ENCODE results near the gene CYTH3. TPM values are rescaled to one million over a fixed set of nuclear protein-coding genes. Genes with fewer than 3 reads are reported as not detected.

Gene CYTH3
- total RNA-seq, 1 experiment from 2014 or later = 73.4 TPM

DNA sequence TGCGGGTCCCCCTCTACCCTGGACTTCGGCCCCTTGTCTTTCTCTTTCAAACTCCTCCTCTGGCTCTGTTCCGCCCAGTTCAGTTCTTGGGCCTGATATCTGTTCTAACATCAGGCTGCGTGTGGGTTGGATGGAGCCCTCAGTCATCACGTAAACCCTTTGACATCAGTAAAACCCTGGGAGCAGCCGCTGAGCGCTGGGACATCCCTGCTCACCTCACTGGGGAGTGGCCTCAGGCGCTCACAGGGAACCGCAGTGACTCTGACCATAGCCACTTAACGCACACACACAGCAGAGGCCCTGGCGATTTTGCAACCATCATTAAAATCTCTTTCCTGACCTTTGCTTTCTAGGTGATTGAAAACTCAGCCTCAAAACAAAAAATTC, 113.3 kb downstream of the CYTH3 start:
- CTCF ChIA-PET = no interaction called here
- H3K36me3 Mint-ChIP-seq (ENCODE audit: insufficient read depth, unreplicated experiment) = peaks cover 83% of the 10 kb centered on the region
- H3K27me3 Mint-ChIP-seq (ENCODE audit: unreplicated experiment) = no peaks in the 10 kb centered on the region
- no TSS peak for BruUV-seq (replicated peaks)
- intact Hi-C loops (cut with micrococcal nuclease; ENCODE audit: unreplicated experiment) = no loop called here
- DNase-seq = no peak
- H3K9me3 Mint-ChIP-seq (ENCODE audit: low read depth, unreplicated experiment) = no peaks in the 10 kb centered on the region
- no peak overlapping the region for H3K4me3 Mint-ChIP-seq (ENCODE audit: low read depth, unreplicated experiment)
- H3K4me1 Mint-ChIP-seq (ENCODE audit: low read depth, unreplicated experiment) = no peaks in the 10 kb centered on the region
- H3K27ac Mint-ChIP-seq (ENCODE audit: unreplicated experiment) = no peak overlapping the region
- TF ChIP-seq, protein P1, sequence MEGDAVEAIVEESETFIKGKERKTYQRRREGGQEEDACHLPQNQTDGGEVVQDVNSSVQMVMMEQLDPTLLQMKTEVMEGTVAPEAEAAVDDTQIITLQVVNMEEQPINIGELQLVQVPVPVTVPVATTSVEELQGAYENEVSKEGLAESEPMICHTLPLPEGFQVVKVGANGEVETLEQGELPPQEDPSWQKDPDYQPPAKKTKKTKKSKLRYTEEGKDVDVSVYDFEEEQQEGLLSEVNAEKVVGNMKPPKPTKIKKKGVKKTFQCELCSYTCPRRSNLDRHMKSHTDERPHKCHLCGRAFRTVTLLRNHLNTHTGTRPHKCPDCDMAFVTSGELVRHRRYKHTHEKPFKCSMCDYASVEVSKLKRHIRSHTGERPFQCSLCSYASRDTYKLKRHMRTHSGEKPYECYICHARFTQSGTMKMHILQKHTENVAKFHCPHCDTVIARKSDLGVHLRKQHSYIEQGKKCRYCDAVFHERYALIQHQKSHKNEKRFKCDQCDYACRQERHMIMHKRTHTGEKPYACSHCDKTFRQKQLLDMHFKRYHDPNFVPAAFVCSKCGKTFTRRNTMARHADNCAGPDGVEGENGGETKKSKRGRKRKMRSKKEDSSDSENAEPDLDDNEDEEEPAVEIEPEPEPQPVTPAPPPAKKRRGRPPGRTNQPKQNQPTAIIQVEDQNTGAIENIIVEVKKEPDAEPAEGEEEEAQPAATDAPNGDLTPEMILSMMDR (IDR thresholded peaks at IDR 0.05; ENCODE audit: unreplicated experiment) = no peak

DNA sequence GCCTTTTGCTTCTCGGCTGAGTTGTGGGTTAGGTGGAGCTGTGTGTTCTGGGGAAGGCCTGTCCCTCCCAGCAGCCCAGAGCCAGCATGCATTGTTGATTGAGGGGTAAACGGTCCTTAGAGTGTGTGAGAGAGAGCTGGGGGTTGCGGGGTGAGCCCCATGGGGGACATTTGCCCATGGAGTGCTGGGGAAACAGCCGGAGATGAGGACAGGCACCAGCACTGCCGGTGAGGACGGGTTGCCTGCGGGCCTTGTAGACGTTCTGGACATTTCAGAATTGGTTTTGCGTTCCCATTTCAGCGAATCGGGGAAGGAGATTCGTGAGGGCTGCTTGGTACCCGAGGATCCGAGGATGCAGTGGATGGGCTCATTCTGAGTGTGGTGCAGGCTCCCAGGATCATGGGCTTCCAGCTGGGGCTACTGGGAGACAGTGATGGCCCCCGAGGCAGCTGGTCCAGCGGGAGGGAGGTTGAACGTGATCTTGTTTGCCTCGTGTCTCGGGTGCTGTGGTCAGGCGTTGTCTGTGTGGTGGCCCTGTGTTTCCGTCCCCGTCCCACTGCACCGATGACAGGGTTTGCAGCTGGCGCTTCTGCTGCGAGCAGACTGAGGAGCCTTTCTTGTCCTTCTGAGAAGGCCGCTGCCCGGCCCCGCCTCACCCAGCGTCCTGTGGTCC, 113.9 kb downstream of the CYTH3 start:
- Mint-ChIP-seq H3K27ac (ENCODE audit: unreplicated experiment) (no peak overlapping the region), H3K9me3 (ENCODE audit: low read depth, unreplicated experiment) (no peaks in the 10 kb centered on the region), H3K4me3 (ENCODE audit: low read depth, unreplicated experiment) (no peak overlapping the region), H3K4me1 (ENCODE audit: low read depth, unreplicated experiment) (no peaks in the 10 kb centered on the region), H3K27me3 (ENCODE audit: unreplicated experiment) (no peaks in the 10 kb centered on the region), H3K36me3 (ENCODE audit: insufficient read depth, unreplicated experiment) (peaks cover 78% of the 10 kb centered on the region)
- intact Hi-C loops (cut with micrococcal nuclease; ENCODE audit: unreplicated experiment) = no loop called here
- BruUV-seq (replicated peaks) = no TSS peak
- DNase-seq = no peak
- CTCF ChIA-PET = no interaction called here
- TF ChIP-seq, protein P1 (IDR thresholded peaks at IDR 0.05; ENCODE audit: unreplicated experiment) = no peak

DNA sequence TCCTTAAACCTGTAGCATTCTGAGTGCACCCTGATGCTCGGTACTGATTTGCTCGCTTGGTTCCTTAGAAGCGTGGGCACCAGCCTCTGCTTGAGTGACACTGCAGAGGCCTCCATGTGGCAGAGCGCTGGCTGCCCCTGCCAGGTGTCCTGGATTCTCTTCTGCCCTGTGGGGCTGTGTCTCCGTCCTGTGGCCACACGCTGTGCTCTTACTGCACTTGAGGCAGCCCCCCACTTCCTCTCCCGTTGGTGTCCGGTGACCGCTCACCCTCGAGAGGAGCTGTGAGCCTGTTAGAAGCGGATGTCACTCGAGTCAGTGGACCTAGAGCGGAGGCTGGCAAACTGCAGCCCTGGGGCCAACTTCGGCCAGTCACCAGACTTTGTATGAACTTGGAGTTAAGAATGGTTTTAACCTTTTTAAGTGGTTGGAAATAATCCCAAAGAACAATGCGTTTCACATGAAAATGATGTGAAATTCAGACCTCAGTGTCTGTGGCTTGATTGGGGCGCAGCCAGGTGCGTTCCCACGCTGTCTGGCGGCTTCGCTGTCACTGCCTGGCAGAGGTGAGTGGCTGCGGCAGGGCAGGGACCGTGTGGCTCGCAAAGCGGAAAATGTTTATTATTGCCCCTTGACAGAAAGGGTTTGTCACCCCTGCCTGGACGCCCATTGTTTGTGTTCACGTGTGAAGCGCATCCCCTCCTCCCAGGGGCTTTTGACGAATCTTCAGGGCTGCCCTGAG, 114.6 kb downstream of the CYTH3 start:
- TF ChIP-seq, protein P1 (IDR thresholded peaks at IDR 0.05; ENCODE audit: unreplicated experiment) = no peak

DNA sequence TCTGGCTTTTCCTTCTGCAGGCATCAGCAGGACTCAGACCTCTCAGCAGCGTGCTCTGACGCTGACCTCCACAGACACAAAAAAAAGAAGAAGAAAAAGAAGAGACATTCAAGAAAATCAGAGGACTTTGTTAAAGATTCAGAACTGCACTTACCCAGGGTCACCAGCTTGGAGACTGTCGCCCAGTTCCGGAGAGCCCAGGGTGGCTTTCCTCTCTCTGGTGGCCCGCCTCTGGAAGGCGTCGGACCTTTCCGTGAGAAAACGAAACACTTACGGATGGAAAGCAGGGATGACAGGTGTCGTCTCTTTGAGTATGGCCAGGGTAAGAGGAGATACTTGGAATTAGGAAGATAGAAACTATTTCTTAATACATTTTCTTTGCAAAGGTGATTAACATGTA, 115.7 kb downstream of the CYTH3 start:
- Mint-ChIP-seq H3K36me3 (ENCODE audit: insufficient read depth, unreplicated experiment) (peaks cover 77% of the 10 kb centered on the region), H3K9me3 (ENCODE audit: low read depth, unreplicated experiment) (no peaks in the 10 kb centered on the region), H3K27ac (ENCODE audit: unreplicated experiment) (no peak overlapping the region), H3K4me3 (ENCODE audit: low read depth, unreplicated experiment) (no peak overlapping the region), H3K27me3 (ENCODE audit: unreplicated experiment) (no peaks in the 10 kb centered on the region), H3K4me1 (ENCODE audit: low read depth, unreplicated experiment) (no peaks in the 10 kb centered on the region)
- intact Hi-C loops (cut with micrococcal nuclease; ENCODE audit: unreplicated experiment) = no loop called here
- BruUV-seq (replicated peaks) = no TSS peak
- CTCF ChIA-PET = no interaction called here
- TF ChIP-seq, protein P1 (IDR thresholded peaks at IDR 0.05; ENCODE audit: unreplicated experiment) = no peak
- no peak for DNase-seq

More for the DNA sequence above, 114.6 kb downstream of the CYTH3 start:
- H3K27me3 Mint-ChIP-seq (ENCODE audit: unreplicated experiment) = no peaks in the 10 kb centered on the region
- H3K36me3 Mint-ChIP-seq (ENCODE audit: insufficient read depth, unreplicated experiment) = peaks cover 74% of the 10 kb centered on the region
- no peaks in the 10 kb centered on the region for H3K4me1 Mint-ChIP-seq (ENCODE audit: low read depth, unreplicated experiment)
- no TSS peak for BruUV-seq (replicated peaks)
- CTCF ChIA-PET = no interaction called here
- no peak overlapping the region for H3K4me3 Mint-ChIP-seq (ENCODE audit: low read depth, unreplicated experiment)
- DNase-seq = no peak
- no peaks in the 10 kb centered on the region for H3K9me3 Mint-ChIP-seq (ENCODE audit: low read depth, unreplicated experiment)
- intact Hi-C loops (cut with micrococcal nuclease; ENCODE audit: unreplicated experiment) = no loop called here
- H3K27ac Mint-ChIP-seq (ENCODE audit: unreplicated experiment) = no peak overlapping the region
